ENCODE measurements around the gene CD300H.

CD300H gene

GRCh38 chr17:74567397-74567796 is at the start of gene CD300H:
Gene CD300H (minus strand): TSS chr17:74567509.
- no peak for DNase-seq (ENCODE audit: low spot score)

- no peak for DNase-seq (ENCODE audit: low spot score)
These were observed 49.4 kb upstream of the CD300H start for GRCh38 chr17:74616696-74617095.

GRCh38 chr17:74612046-74612445 is 44.7 kb upstream of the CD300H start:
- no peak for DNase-seq (ENCODE audit: low spot score)

- no peak for DNase-seq (ENCODE audit: low spot score)
These were observed 42.8 kb upstream of the CD300H start for GRCh38 chr17:74610108-74610507.

GRCh38 chr17:74608511-74608910 is 41.2 kb upstream of the CD300H start:
- DNase-seq (ENCODE audit: low spot score): no peak

- no peak for DNase-seq (ENCODE audit: low spot score)
These were observed 39.9 kb upstream of the CD300H start for GRCh38 chr17:74607221-74607620.

- no peak for DNase-seq (ENCODE audit: low spot score)
These were observed 38.7 kb upstream of the CD300H start for GRCh38 chr17:74606050-74606449.

GRCh38 chr17:74605361-74605760 is 38.1 kb upstream of the CD300H start:
- DNase-seq (ENCODE audit: low spot score): no peak

- DNase-seq (ENCODE audit: low spot score): no peak
These were observed 37.5 kb upstream of the CD300H start for GRCh38 chr17:74604761-74605160.

GRCh38 chr17:74604200-74604599 is 36.9 kb upstream of the CD300H start:
- DNase-seq (ENCODE audit: low spot score): no peak

GRCh38 chr17:74603746-74604145 is 36.4 kb upstream of the CD300H start:
- DNase-seq (ENCODE audit: low spot score): no peak

- DNase-seq (ENCODE audit: low spot score): no peak
These were observed 35.8 kb upstream of the CD300H start for GRCh38 chr17:74603037-74603635.

GRCh38 chr17:74601944-74602572 is 34.7 kb upstream of the CD300H start:
- peak; percentile 35 for DNase-seq (ENCODE audit: low spot score)

GRCh38 chr17:74599448-74599939 is 32.2 kb upstream of the CD300H start:
- DNase-seq (ENCODE audit: low spot score): no peak

GRCh38 chr17:74599023-74599399 is 31.7 kb upstream of the CD300H start:
- no peak for DNase-seq (ENCODE audit: low spot score)

GRCh38 chr17:74598346-74599022 is 31.2 kb upstream of the CD300H start:
- DNase-seq (ENCODE audit: low spot score): no peak

- DNase-seq (ENCODE audit: low spot score): no peak
These were observed 29.9 kb upstream of the CD300H start for GRCh38 chr17:74597069-74597790.

GRCh38 chr17:74595037-74595750 is 27.9 kb upstream of the CD300H start:
- no peak for DNase-seq (ENCODE audit: low spot score)

GRCh38 chr17:74592087-74592990 is 25.0 kb upstream of the CD300H start, which contains the start of gene CD300LD:
Gene CD300LD (minus strand): TSS chr17:74592283. CDS start chr17:74592202, 81 bp downstream.
- no peak for DNase-seq (ENCODE audit: low spot score)

GRCh38 chr17:74591503-74591902 is 24.2 kb upstream of the CD300H start:
- no peak for DNase-seq (ENCODE audit: low spot score)

GRCh38 chr17:74585711-74586110 is 18.4 kb upstream of the CD300H start:
- DNase-seq (ENCODE audit: low spot score): no peak

Measured in RKO (cell line).